Activated CD8-positive, alpha-beta T cell treated with anti-CD3 and anti-CD28 coated beads for 36 hours (primary cell): ENCODE data around the gene ZC3H18. TPM values are rescaled to one million over a fixed set of nuclear protein-coding genes. Genes with fewer than 3 reads are reported as not detected.

Experiments used
- ATAC-seq: fragments of 200-7000 bp; cut with Tn5 transposase; one replicate; pipeline ENCODE4 v1.10.0; 2021; ENCODE audit warnings: mild to moderate bottlenecking, moderate library complexity
- CTCF ChIA-PET: fragments of 350-600 bp; sonication (Branson Sonifier 250); formaldehyde crosslinking; loops from one replicate; lab custom pipeline; 2021; ENCODE audit warnings: antibody characterized with exemption; lab: Charles Lee
- POLR2A ChIA-PET: fragments of 350-600 bp; sonication (Branson Sonifier 250); formaldehyde crosslinking; loops from one replicate; lab custom pipeline; 2021; ENCODE audit warnings: antibody characterized with exemption; lab: Charles Lee
- DNase-seq: peaks from one replicate; pipeline ENCODE4 v3.0.0-alpha.2; 2020
- H3K27ac Mint-ChIP-seq: one replicate; pipeline ENCODE4 v1.8.0; 2021; ENCODE audit warnings: mild to moderate bottlenecking, mixed read lengths
- H3K27me3 Mint-ChIP-seq: one replicate; pipeline ENCODE4 v1.8.0; 2021; ENCODE audit warnings: mixed read lengths
- H3K36me3 Mint-ChIP-seq: one replicate; pipeline ENCODE4 v1.8.0; 2021; ENCODE audit warnings: low read depth, mixed read lengths
- H3K4me1 Mint-ChIP-seq: one replicate; pipeline ENCODE4 v1.8.0; 2021; ENCODE audit warnings: low read depth, mixed read lengths
- H3K4me3 Mint-ChIP-seq: one replicate; pipeline ENCODE4 v1.8.0; 2021; ENCODE audit warnings: mild to moderate bottlenecking, moderate library complexity, mixed read lengths
- H3K9me3 Mint-ChIP-seq: one replicate; pipeline ENCODE4 v1.8.0; 2021; ENCODE audit warnings: mixed read lengths
- CTCF ChIP-seq: fragments of 200-600 bp; IDR thresholded peaks from one replicate; pipeline ENCODE4 v1.8.0; 2022; ENCODE audit warnings: antibody characterized with exemption, mild to moderate bottlenecking
- intact Hi-C: fragments of 100-400 bp; cut with micrococcal nuclease; formaldehyde crosslinking; loops from one replicate; pipeline ENCODE4 v1.10.0; 2022
- total RNA-seq, 2 experiments: library from RNA; stranded (reverse); gene quantifications; one replicate each; pipeline ENCODE4 v1.2.3, GENCODE V29; 2021

Gene ZC3H18
- total RNA-seq, 2 experiments from 2014 or later, result 67.7 to 73.5 TPM

DNA sequence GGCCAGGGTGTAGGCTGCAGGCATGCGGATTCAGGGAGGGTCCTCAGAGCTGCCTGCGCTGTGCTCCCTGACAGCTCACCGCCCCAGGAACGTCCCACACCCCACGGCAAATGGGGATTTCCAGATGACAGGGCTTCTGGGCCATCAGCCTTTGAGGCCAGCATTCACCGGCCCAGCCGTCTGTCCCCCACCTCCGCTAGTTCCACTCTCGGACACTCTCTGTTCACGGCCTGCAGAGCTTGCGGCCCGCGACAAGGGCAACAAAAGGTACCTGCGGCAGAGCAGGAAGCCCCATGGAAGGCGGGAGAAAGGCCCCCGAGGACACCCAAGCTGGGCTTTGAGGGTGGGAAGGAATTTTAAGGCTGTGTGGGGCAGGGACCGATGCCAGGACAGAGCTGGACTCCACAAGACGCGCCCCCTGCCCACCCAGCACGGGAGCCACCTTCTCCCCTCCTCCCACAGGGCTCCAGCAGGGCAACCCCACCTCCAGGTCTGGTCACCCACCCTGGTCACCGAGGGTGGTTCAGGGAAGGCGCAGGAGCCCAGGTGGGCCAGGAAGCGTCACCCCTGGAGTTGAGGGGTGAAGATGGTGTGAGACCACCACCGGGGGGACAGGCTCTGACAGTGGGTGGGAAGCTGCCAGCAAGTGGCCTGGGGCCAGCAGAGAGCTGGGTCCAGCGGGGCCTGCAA is 86.2 kb downstream of the ZC3H18 start:
- ChIA-PET CTCF (interaction anchor here (1.6 kb wide), 1 partner anchor 47 kb away, joined by 5 read pairs; no protein-coding TSS in a partner anchor), POLR2A (interaction anchor here (0.6 to 1.1 kb wide), 3 partner anchors 8 to 27 kb away, joined by 3 to 4 read pairs (median 3); no protein-coding TSS in a partner anchor)
- peaks cover 9% of the 10 kb centered on the region for H3K4me1 Mint-ChIP-seq
- ATAC-seq, result no peak
- H3K27me3 Mint-ChIP-seq, result no peaks in the 10 kb centered on the region
- H3K9me3 Mint-ChIP-seq, result no peaks in the 10 kb centered on the region
- H3K4me3 Mint-ChIP-seq, result no peak overlapping the region
- DNase-seq, result no peak
- peaks cover 18% of the 10 kb centered on the region for H3K36me3 Mint-ChIP-seq
- no peak overlapping the region for H3K27ac Mint-ChIP-seq
- no peak for TF ChIP-seq CTCF
- intact Hi-C loops, result no loop called here

GRCh38 chr16:88657371-88657770 is 87.2 kb downstream of the ZC3H18 start:
- Mint-ChIP-seq H3K4me1 (peaks cover 11% of the 10 kb centered on the region), H3K27me3 (no peaks in the 10 kb centered on the region), H3K36me3 (peaks cover 21% of the 10 kb centered on the region), H3K4me3 (no peak overlapping the region), H3K9me3 (no peaks in the 10 kb centered on the region), H3K27ac (no peak overlapping the region)
- TF ChIP-seq CTCF, result no peak
- no peak for DNase-seq
- ATAC-seq, result no peak
- intact Hi-C loops, result no loop called here
- ChIA-PET POLR2A (no interaction called here), CTCF (interaction anchor here (1.6 kb wide), 1 partner anchor 48 kb away, joined by 5 read pairs; no protein-coding TSS in a partner anchor)

- Mint-ChIP-seq H3K36me3 (peaks cover 20% of the 10 kb centered on the region), H3K4me1 (peaks cover 11% of the 10 kb centered on the region), H3K27ac (no peak overlapping the region), H3K9me3 (no peaks in the 10 kb centered on the region), H3K4me3 (no peak overlapping the region), H3K27me3 (no peaks in the 10 kb centered on the region)
- ATAC-seq (no peak), DNase-seq (no peak)
- CTCF ChIA-PET, result no interaction called here
- TF ChIP-seq CTCF, result no peak
- POLR2A ChIA-PET, result no interaction called here
- intact Hi-C loops, result no loop called here
Measured at GRCh38 chr16:88658714-88659113, 88.5 kb downstream of the ZC3H18 start.

- Mint-ChIP-seq H3K27ac (no peak overlapping the region), H3K36me3 (peaks cover 20% of the 10 kb centered on the region), H3K9me3 (no peaks in the 10 kb centered on the region), H3K4me1 (peaks cover 14% of the 10 kb centered on the region), H3K27me3 (no peaks in the 10 kb centered on the region), H3K4me3 (no peak overlapping the region)
- CTCF ChIA-PET, result no interaction called here
- intact Hi-C loops, result no loop called here
- no peak for ATAC-seq
- no peak for TF ChIP-seq CTCF
- no peak for DNase-seq
- POLR2A ChIA-PET, result no interaction called here
Measured at GRCh38 chr16:88659160-88659559, 89.0 kb downstream of the ZC3H18 start.

DNA sequence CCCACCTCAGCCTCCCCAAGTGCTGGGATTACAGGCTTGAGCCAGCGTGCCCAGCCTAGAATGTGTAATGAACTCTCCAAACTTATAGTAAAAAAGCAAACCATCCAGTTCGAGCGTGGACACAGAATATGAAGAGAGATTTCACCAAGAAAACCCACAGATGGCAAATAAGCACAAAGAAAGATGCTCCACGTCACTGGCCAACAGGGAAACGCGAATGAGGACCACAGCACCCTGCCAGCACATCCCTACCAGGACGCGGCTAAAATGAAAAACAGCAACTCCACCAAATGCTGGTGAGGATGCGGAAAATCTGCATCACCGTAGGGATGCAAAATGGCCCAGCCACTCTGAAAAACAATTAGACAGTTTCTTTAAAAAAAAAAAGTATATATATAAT is 91.3 kb downstream of the ZC3H18 start:
- intact Hi-C loops, result no loop called here
- Mint-ChIP-seq H3K4me3 (peak overlapping the region; percentile 61), H3K4me1 (peaks cover 19% of the 10 kb centered on the region), H3K36me3 (peaks cover 11% of the 10 kb centered on the region), H3K27me3 (no peaks in the 10 kb centered on the region), H3K9me3 (no peaks in the 10 kb centered on the region), H3K27ac (peak overlapping the region; percentile 42)
- CTCF ChIA-PET, result interaction anchor here (1.0 kb wide), 1 partner anchor 15 kb away, joined by 3 read pairs; no protein-coding TSS in a partner anchor
- no peak for DNase-seq
- POLR2A ChIA-PET, result no interaction called here
- no peak for TF ChIP-seq CTCF
- ATAC-seq, result no peak
